KOPT-K1 (cell line): ENCODE results near the gene KIAA0319L.

Source experiments
- H3K27ac ChIP-seq: fragments of 200-600 bp; sonication (generic); 2 replicates; pipeline ENCODE4 v1.5.1; 2016; ENCODE audit warnings: antibody characterized with exemption, mild to moderate bottlenecking, low read depth, low read length; ENCODE audit not compliant: poor library complexity, severe bottlenecking
- H3K36me3 ChIP-seq: fragments of 200-600 bp; sonication (generic); 2 replicates; pipeline ENCODE4 v1.5.1; 2017; ENCODE audit warnings: antibody characterized with exemption, mild to moderate bottlenecking, low read length, moderate library complexity; ENCODE audit not compliant: insufficient read depth
- H3K9me3 ChIP-seq: fragments of 200-600 bp; sonication (generic); 2 replicates; pipeline ENCODE4 v1.5.1; 2017; ENCODE audit warnings: antibody characterized with exemption, low read length, mild to moderate bottlenecking; ENCODE audit not compliant: insufficient read depth, poor library complexity, severe bottlenecking

Gene KIAA0319L

DNA sequence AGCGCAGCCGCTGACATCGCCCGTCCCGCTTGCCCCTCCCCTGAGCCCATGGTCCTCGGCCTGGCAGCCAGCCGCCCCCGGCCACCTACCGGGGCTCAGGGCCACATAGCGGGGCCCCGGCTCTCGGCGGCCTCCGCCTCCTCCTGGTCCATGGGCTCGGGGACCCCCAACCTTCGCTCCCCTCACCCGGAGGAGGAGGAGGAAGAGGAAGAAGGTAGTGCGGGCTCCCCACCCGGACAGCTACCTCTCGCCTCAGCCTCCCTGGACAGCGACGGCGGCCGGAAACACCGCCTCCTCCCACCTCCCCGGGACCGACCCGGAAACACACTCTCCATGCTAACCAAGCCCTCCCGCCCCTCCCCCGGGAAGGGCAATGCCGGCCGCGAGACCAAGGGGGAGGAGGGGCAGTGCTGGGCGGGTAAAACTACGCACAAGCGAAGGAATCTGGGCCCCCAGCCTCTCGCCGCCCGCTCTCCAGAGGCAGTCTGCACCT lies at the start of gene KIAA0319L:
Gene KIAA0319L (minus strand): TSS at position 286 of the 493 bp plus-strand sequence. CDS start 2,912 bp downstream, outside the sequence.
- H3K36me3 ChIP-seq = peaks cover 32% of the 10 kb centered on the region
- peak within 1 kb of the TSS; percentile 92 for H3K27ac ChIP-seq
- H3K9me3 ChIP-seq = no peaks in the 10 kb centered on the region

DNA sequence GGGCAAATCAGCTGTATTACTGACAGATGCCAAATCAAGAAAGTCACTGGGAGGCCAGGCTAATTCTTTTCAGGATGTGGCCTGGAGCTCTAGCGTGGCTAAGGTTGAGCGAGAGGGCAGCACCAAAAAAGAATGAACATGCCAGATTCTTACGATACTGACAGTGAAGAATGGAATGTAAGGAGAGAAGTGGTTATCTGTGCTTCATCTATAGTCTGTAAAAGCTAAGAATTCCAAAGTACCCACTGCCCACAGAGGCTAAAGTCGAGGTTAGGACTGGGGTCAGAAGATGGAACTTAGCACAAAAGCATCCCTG lies 48.6 kb upstream of the KIAA0319L start:
- Histone ChIP-seq H3K9me3 (no peaks in the 10 kb centered on the region), H3K27ac (no peak overlapping the region), H3K36me3 (peaks cover 98% of the 10 kb centered on the region)

DNA sequence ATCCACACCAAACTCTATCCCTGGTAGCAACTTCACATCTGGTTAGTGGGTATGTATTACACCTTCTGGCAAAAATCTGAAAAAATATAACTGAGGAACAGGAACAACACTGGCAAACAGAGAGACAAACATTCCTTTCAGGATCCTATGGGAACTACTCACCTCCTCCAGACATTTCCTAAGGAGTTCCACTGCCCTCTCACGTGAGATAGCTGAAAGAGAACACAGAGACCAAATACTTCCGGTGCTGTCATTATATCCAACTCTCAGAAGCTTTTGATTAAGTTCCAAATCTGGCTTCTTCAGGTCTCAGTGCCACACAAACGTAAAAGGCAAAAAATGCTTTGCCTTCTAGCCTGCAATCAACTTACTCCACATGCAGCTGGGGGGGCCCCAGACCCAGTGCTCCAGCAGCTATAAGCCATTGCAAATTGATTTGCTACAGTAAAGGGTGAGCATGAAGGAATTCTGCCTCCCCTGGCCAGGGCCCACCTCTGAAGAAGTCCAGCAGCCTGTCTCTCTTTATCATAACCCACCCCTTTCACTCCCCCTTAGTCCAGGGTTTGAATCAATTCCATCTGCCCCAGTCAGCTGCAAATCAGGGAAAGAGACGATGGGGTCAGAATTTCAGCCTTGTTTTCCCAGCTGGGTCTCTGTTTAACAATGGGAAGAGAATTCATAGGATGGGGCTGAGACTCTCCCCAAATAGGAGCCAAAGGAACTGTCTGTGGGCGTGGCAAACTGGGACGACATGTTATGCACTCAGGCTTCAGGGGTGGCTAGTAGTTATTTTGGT lies 48.1 kb upstream of the KIAA0319L start:
- H3K27ac ChIP-seq = no peak overlapping the region
- H3K9me3 ChIP-seq = no peaks in the 10 kb centered on the region
- peaks cover 98% of the 10 kb centered on the region for H3K36me3 ChIP-seq

- Histone ChIP-seq H3K36me3 (peaks cover 100% of the 10 kb centered on the region), H3K9me3 (no peaks in the 10 kb centered on the region), H3K27ac (no peak overlapping the region)
These were observed 46.7 kb upstream of the KIAA0319L start for GRCh38 chr1:35603941-35604340.

GRCh38 chr1:35603468-35603867 lies 46.3 kb upstream of the KIAA0319L start:
- Histone ChIP-seq H3K9me3 (no peaks in the 10 kb centered on the region), H3K27ac (no peak overlapping the region), H3K36me3 (peaks cover 99% of the 10 kb centered on the region)

DNA sequence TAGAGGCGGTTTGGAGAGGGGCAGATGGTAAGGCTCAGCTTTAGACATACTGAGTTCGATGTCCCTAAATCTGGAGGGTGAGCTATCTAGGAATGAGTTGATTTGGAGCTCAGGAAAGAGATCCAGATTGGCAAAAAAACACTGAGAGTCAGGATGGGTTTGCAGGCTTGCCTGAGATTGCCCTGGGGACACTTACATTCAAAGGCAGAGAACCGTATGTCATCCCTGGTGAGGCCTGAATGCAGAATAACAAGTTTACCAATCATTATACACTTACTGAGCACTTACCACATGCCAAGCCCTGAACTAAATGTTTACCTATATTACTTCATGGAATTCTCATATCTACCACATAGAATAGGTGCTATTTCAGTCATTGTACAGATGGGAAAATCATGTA lies 43.4 kb upstream of the KIAA0319L start:
- Histone ChIP-seq H3K27ac (no peak overlapping the region), H3K9me3 (no peaks in the 10 kb centered on the region), H3K36me3 (peaks cover 81% of the 10 kb centered on the region)

DNA sequence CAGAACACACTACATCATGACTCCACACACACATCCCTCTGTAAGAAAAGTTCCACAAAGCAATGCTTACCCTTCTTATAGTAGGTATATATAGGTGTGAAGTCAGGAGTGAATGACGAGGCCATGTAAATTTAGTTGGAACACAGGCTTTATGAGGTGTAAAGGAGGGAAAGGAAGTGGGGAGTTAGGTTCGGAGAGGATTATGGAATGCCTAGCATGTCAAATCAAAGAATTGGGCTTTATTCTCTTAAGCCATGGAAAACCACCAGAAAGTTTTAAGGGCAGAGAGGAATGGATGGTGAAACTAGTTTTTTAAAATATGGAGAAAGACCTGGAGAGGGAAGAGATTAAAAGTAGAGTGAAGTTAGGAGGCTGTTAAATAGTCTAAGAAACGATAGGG lies 42.2 kb upstream of the KIAA0319L start:
- no peaks in the 10 kb centered on the region for H3K9me3 ChIP-seq
- H3K27ac ChIP-seq = no peak overlapping the region
- H3K36me3 ChIP-seq = peaks cover 72% of the 10 kb centered on the region

DNA sequence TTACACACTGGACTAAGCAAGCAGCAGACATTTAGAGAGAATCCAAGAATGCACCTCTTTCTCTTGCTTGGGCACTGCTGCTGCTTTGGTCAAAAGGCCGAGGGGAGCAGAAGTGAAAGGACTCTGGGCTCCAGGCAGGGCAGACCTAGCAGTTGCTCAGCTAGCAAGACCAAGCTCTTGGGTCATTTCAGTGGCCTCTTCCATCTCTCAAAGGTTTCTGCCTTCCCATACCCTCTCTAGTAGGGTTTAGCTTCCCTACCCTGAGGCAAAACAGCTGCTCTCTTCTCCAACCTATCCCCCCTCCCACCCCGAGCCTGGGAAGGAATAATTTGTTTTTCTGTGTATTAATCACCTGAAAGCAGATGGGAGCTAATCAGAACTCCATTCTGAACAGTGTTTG lies 41.7 kb upstream of the KIAA0319L start:
- Histone ChIP-seq H3K9me3 (no peaks in the 10 kb centered on the region), H3K27ac (no peak overlapping the region), H3K36me3 (peaks cover 67% of the 10 kb centered on the region)

DNA sequence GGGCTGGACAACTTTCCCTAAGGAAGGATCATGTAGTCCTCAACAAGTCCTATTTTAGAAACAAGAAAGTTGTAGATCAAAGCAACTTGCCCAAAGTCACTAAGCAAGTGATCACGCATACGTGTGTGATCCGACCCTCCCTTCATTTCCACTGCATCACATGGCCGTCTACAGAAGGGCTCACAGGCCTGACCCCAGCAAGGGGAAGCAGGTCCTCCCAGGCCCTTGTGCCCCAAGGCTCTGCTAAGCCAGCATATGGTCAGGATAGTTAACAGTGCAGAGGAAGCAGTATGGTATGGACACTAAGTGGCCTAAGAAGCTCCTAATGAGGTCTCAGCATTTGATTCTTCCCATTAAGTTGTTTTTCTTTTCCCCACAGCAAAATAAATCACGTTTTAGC lies 40.7 kb upstream of the KIAA0319L start:
- H3K36me3 ChIP-seq = peaks cover 57% of the 10 kb centered on the region
- no peaks in the 10 kb centered on the region for H3K9me3 ChIP-seq
- H3K27ac ChIP-seq = no peak overlapping the region

DNA sequence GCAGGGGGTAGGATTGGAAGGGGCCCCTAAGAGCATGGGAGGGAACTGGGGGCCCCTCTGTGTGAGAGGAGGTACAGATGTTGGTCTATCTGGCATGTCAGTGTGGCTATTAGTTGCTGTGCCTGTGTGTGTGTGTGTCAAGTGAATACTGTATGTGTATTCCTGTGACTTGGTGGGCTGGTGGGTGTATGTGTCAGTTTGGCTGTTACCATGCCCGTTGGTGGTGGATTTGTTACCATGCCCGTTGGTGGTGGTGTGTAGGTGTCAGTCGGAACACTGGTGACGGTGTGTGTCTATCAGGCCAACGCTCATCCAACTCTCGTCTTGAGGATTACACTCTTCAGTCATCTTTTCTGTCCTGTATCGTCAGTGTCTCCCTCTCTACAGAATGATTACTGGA lies 38.5 kb upstream of the KIAA0319L start:
- Histone ChIP-seq H3K36me3 (peaks cover 43% of the 10 kb centered on the region), H3K27ac (no peak overlapping the region), H3K9me3 (no peaks in the 10 kb centered on the region)

DNA sequence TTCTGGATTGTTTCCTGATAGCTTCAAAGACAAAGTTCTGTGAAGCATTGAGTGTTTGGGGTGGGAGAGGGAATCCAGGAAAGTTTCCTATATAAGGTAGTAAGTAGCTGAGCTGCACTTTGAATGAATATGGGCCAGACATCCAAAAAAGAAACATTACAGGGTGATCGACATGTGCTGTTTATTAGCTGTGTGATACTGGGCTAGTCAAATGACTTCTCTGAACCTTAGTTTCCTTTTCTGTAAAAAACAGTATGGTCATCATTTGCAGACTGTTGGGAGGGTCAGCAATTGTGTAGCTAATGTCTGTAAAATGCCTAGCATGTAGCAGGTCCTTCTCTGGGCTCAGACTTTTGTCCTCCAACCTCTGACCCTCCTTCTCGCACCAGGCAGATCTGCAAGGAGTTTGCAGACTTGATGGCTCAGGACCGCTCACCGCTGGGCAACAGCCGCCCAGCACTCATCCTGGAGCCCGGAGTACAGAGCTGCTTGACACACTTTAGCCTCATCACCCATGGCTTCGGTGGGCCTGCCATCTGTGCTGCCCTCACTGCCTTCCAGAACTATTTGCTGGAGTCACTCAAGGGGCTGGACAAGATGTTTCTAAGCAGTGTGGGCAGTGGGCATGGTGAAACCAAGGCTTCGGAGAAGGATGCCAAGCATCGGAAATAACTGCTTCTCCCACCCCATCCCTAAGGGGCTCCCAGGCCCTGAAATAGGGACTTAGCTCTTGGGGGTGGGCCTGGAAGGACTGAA lies 37.0 kb upstream of the KIAA0319L start:
- Histone ChIP-seq H3K27ac (peak overlapping the region; percentile 63), H3K36me3 (peaks cover 39% of the 10 kb centered on the region), H3K9me3 (no peaks in the 10 kb centered on the region)

GRCh38 chr1:35592991-35593769 lies 36.0 kb upstream of the KIAA0319L start:
- H3K36me3 ChIP-seq = peaks cover 32% of the 10 kb centered on the region; the same call in 1 of the 2 replicates
- no peaks in the 10 kb centered on the region for H3K9me3 ChIP-seq
- peak overlapping the region; percentile 63 for H3K27ac ChIP-seq

DNA sequence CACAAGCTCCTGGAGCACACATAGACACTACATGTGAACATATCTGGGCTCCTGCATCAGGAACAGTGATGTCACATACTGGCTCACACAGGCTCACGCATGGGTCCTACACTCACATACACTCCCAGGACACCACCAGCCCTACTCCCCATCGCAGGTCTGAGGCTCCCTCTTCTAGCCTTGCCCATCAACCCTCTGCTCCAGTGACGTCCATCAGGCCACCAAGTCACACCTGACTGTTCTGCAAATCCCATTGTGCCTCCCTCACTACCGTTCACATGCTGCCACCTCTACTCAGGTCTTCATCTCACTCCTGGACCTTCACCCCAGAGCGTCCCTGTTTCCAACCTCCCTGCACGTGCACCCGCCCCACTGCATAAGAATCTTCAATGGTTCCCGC lies 34.0 kb upstream of the KIAA0319L start:
- Histone ChIP-seq H3K27ac (no peak overlapping the region), H3K9me3 (no peaks in the 10 kb centered on the region), H3K36me3 (peaks cover 27% of the 10 kb centered on the region; the same call in 1 of the 2 replicates)

DNA sequence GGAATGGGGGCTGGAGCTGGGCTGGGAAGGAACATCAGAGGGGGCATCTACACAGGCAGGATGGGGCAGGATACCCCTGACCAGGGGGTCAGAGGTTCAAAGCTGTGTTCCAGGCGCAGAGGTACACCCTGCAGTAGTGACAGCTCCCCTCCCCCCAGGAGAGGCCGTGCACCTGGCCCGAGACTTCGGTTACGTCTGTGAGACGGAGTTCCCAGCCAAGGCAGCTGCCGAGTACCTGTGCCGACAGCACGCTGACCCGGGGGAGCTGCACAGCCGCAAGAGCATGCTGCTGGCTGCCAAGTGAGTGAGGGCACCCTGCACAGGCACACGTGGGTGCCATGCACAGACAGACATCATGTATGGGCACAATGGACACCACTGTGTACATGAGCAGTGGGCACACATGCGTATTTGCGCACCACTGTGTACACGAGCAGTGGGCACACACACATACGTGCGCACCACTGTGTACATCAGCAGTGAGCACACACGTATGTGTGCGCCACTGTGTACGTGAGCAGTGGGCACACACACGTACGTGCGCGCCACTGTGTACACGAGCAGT lies 33.4 kb upstream of the KIAA0319L start:
- H3K36me3 ChIP-seq = peaks cover 22% of the 10 kb centered on the region; the same call in 1 of the 2 replicates
- H3K9me3 ChIP-seq = no peaks in the 10 kb centered on the region
- no peak overlapping the region for H3K27ac ChIP-seq
